Measurements from ENCODE around the gene TTLL6. TPM values are rescaled to one million over a fixed set of nuclear protein-coding genes. Genes with fewer than 3 reads are reported as not detected.

The TTLL6 gene
- total and polyA plus RNA-seq, 2 experiments from 2014 or later: not detected

- no peaks in the 10 kb centered on the region for H3K9me3 ChIP-seq (ENCODE audit: low read depth)
- H3K27me3 ChIP-seq (replicated peaks; ENCODE audit: insufficient read depth): peaks cover 80% of the 10 kb centered on the region
- H4K20me1 ChIP-seq (ENCODE audit: insufficient read depth): no peaks in the 10 kb centered on the region
- H3K4me2 ChIP-seq (ENCODE audit: unreplicated experiment): no peak overlapping the region
- TF ChIP-seq EZH2phosphoT487 (IDR thresholded peaks at IDR 0.05; ENCODE audit: insufficient read depth, low read depth) (no peak), EZH2 (IDR thresholded peaks at IDR 0.05; ENCODE audit: insufficient read depth, poor library complexity, severe bottlenecking) (no peak)
- no peak overlapping the region for H3K27ac ChIP-seq
- no peaks in the 10 kb centered on the region for H3K9me2 ChIP-seq (ENCODE audit: insufficient read depth)
- H2AFZ ChIP-seq: no peak overlapping the region
- H3F3A ChIP-seq (ENCODE audit: insufficient read depth): no peaks in the 10 kb centered on the region
- no peaks in the 10 kb centered on the region for H3K79me2 ChIP-seq (ENCODE audit: insufficient read depth)
- peaks cover 6% of the 10 kb centered on the region; the same call in 1 of the 2 replicates for H3K4me1 ChIP-seq (ENCODE audit: insufficient read depth)
- no peak for DNase-seq
- H3K36me3 ChIP-seq (ENCODE audit: low read depth): no peaks in the 10 kb centered on the region
- H3K4me3 ChIP-seq: no peak overlapping the region
- WGBS, 2 experiments (ENCODE audit: low coverage in 1 of 2, low lambda C conversion rate in 2 of 2, missing lambda C conversion rate in 2 of 2): 32 to 38% methylated on average over 3 of the region's 3 CpGs
- H3K9ac ChIP-seq: no peak overlapping the region
- in situ Hi-C loops (cut with MboI): no loop called here
These were observed 60.2 kb downstream of the TTLL6 start for GRCh38 chr17:48756830-48757251.

DNA sequence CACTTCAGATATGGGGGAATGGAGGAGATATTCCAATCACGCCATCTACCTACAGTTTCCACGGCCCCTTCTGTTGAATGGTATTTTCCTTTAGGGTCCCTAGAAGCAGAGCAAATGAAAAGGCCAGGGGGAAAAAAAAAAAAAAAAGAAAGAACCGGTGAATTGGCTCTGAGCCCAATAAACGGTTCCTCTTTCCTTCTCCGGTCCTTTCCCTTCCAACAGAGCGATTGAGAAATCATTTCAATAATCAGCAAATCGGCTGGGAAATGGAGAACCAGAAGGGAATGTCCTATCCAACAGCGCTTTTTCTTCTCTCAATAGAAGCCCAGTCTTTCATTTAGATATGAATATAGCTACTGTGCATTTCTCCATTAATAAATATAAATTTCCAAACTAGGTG is 61.7 kb downstream of the TTLL6 start:
- Histone ChIP-seq H2AFZ (no peak overlapping the region), H3K4me1 (ENCODE audit: insufficient read depth) (peaks cover 6% of the 10 kb centered on the region; the same call in 1 of the 2 replicates), H3K9ac (no peak overlapping the region), H3K9me2 (ENCODE audit: insufficient read depth) (no peaks in the 10 kb centered on the region), H3K27me3 (replicated peaks; ENCODE audit: insufficient read depth) (peaks cover 82% of the 10 kb centered on the region), H3F3A (ENCODE audit: insufficient read depth) (no peaks in the 10 kb centered on the region), H4K20me1 (ENCODE audit: insufficient read depth) (no peaks in the 10 kb centered on the region), H3K9me3 (ENCODE audit: low read depth) (no peaks in the 10 kb centered on the region), H3K4me3 (no peak overlapping the region), H3K4me2 (ENCODE audit: unreplicated experiment) (no peak overlapping the region), H3K27ac (no peak overlapping the region), H3K79me2 (ENCODE audit: insufficient read depth) (no peaks in the 10 kb centered on the region), H3K36me3 (ENCODE audit: low read depth) (no peaks in the 10 kb centered on the region)
- no peak for DNase-seq
- WGBS, 2 experiments (ENCODE audit: low coverage in 1 of 2, low lambda C conversion rate in 2 of 2, missing lambda C conversion rate in 2 of 2): 20 to 24% methylated on average over 8 of the region's 8 CpGs
- no peak for TF ChIP-seq EZH2phosphoT487 (IDR thresholded peaks at IDR 0.05; ENCODE audit: insufficient read depth, low read depth)
- no peak for TF ChIP-seq EZH2 (IDR thresholded peaks at IDR 0.05; ENCODE audit: insufficient read depth, poor library complexity, severe bottlenecking)
- in situ Hi-C loops (cut with MboI): no loop called here

- H3K4me1 ChIP-seq (ENCODE audit: insufficient read depth): peaks cover 6% of the 10 kb centered on the region; the same call in 1 of the 2 replicates
- H3K36me3 ChIP-seq (ENCODE audit: low read depth): no peaks in the 10 kb centered on the region
- no peaks in the 10 kb centered on the region for H3K9me3 ChIP-seq (ENCODE audit: low read depth)
- in situ Hi-C loops (cut with MboI): no loop called here
- peaks cover 86% of the 10 kb centered on the region for H3K27me3 ChIP-seq (replicated peaks; ENCODE audit: insufficient read depth)
- no peaks in the 10 kb centered on the region for H3K79me2 ChIP-seq (ENCODE audit: insufficient read depth)
- no peaks in the 10 kb centered on the region for H3K9me2 ChIP-seq (ENCODE audit: insufficient read depth)
- no peak overlapping the region for H3K4me2 ChIP-seq (ENCODE audit: unreplicated experiment)
- TF ChIP-seq EZH2phosphoT487 (IDR thresholded peaks at IDR 0.05; ENCODE audit: insufficient read depth, low read depth) (no peak), EZH2 (IDR thresholded peaks at IDR 0.05; ENCODE audit: insufficient read depth, poor library complexity, severe bottlenecking) (peak; percentile 94)
- DNase-seq: no peak
- 7 to 9% methylated on average over 52 of the region's 52 CpGs for WGBS, 2 experiments (ENCODE audit: low coverage in 1 of 2, low lambda C conversion rate in 2 of 2, missing lambda C conversion rate in 2 of 2)
- H3K27ac ChIP-seq: no peak overlapping the region
- H3F3A ChIP-seq (ENCODE audit: insufficient read depth): no peaks in the 10 kb centered on the region
- no peak overlapping the region for H3K9ac ChIP-seq
- no peak overlapping the region for H2AFZ ChIP-seq
- 0 out of 2 replicates have a peak overlapping the region, but pooled peaks have one; percentile 9 for H3K4me3 ChIP-seq
- H4K20me1 ChIP-seq (ENCODE audit: insufficient read depth): no peaks in the 10 kb centered on the region
These were observed 62.3 kb downstream of the TTLL6 start for GRCh38 chr17:48754500-48755261.

GRCh38 chr17:48753794-48754499 is 63.1 kb downstream of the TTLL6 start:
- H2AFZ ChIP-seq: no peak overlapping the region
- DNase-seq: peak; percentile 36
- H3K27ac ChIP-seq: no peak overlapping the region
- in situ Hi-C loops (cut with MboI): no loop called here
- peaks cover 6% of the 10 kb centered on the region; the same call in 1 of the 2 replicates for H3K4me1 ChIP-seq (ENCODE audit: insufficient read depth)
- H3K4me3 ChIP-seq: 0 out of 2 replicates have a peak overlapping the region, but pooled peaks have one; percentile 9
- no peaks in the 10 kb centered on the region for H3K36me3 ChIP-seq (ENCODE audit: low read depth)
- H3K27me3 ChIP-seq (replicated peaks; ENCODE audit: insufficient read depth): peaks cover 86% of the 10 kb centered on the region
- H3K9ac ChIP-seq: no peak overlapping the region
- 2 to 3% methylated on average over 22 of the region's 22 CpGs for WGBS, 2 experiments (ENCODE audit: low coverage in 1 of 2, low lambda C conversion rate in 2 of 2, missing lambda C conversion rate in 2 of 2)
- no peaks in the 10 kb centered on the region for H3K79me2 ChIP-seq (ENCODE audit: insufficient read depth)
- TF ChIP-seq EZH2 (IDR thresholded peaks at IDR 0.05; ENCODE audit: insufficient read depth, poor library complexity, severe bottlenecking): no peak
- TF ChIP-seq EZH2phosphoT487 (IDR thresholded peaks at IDR 0.05; ENCODE audit: insufficient read depth, low read depth): 0 out of 2 replicates have a peak, but pooled peaks have one; percentile 20
- H3F3A ChIP-seq (ENCODE audit: insufficient read depth): no peaks in the 10 kb centered on the region
- H3K9me3 ChIP-seq (ENCODE audit: low read depth): no peaks in the 10 kb centered on the region
- H4K20me1 ChIP-seq (ENCODE audit: insufficient read depth): no peaks in the 10 kb centered on the region
- H3K9me2 ChIP-seq (ENCODE audit: insufficient read depth): no peaks in the 10 kb centered on the region
- H3K4me2 ChIP-seq (ENCODE audit: unreplicated experiment): peak overlapping the region; percentile 11
